NCI-H748 treated with DMSO at 0.1 percent for 48 hours (cell line): ENCODE data around the gene STIL.

ENCODE experiments used
- DNase-seq: peaks from one replicate; lab custom pipeline; 2025; lab: John Stamatoyannopoulos, UW

Gene STIL

GRCh38 chr1:47235241-47235681 lies 78.7 kb downstream of the STIL start:
- no peak for DNase-seq

- no peak for DNase-seq
Measured at GRCh38 chr1:47233186-47233585, 80.8 kb downstream of the STIL start.

- DNase-seq = no peak
Measured at GRCh38 chr1:47232187-47232874, 81.6 kb downstream of the STIL start, which contains the start of gene TAL1. Gene TAL1 (minus strand): TSS chr1:47232225. CDS start chr1:47225888, 6,337 bp downstream.

GRCh38 chr1:47231301-47232186 lies 82.4 kb downstream of the STIL start:
- DNase-seq = no peak

- DNase-seq = no peak
Measured at GRCh38 chr1:47230692-47231300, 83.2 kb downstream of the STIL start.

DNA sequence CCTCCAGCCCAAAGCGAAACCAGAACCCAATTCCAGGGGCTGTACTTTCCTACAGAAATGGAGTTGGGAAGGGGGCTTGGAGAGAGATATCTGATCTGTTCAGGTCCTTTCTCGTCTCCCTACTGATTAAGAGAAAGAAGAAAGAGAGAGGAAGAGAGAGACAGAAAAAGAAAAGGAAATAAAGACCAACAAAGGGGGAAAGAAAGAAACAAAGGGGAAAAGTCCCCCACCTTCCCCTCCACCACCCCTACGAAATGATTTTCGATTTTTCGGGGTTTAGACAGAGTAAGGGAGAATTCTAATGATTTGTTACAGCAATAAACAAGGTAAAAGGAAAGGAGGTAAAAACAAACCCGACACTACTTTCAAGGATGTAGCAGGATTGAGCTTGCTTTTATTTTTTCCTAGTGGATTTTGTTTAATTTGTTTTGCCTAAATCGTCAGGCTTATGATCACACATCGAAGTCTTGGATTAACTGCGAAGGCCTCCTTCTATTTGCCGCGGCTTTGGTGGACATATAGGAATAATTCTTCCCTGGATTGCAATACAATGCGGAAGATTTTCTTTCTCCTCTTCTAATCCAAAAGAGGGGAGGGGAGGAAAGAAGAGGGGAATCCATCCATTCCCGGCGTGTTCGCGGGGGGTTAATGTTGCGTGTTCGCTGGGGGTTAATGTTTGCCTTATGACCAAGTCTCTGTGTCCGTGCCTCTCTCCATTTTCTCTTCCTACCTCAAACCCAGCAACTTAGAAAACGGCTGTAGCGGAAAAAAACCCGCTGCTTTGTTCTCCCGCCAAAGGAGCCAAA lies 83.9 kb downstream of the STIL start:
- no peak for DNase-seq

- DNase-seq = no peak
Measured at GRCh38 chr1:47229031-47229885, 84.7 kb downstream of the STIL start.

DNA sequence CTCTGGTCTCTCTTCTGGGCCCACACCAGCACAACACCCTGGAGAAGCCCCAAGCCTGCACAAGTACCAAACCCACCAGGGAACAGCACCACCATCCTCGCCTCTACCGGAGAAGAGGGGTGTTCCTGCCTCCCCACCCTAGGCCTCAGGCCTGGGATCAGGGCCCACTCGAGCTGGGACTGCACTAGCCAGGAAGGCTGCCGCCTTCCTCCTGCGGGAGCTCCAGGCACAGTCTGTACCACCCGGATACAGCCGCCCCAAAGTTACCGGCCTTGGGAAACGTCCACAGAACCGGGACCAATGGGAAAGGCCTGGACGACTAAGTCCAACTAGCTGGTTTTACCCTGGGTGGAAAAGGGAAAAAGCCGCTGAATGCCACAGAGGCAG lies 85.3 kb downstream of the STIL start:
- no peak for DNase-seq

DNA sequence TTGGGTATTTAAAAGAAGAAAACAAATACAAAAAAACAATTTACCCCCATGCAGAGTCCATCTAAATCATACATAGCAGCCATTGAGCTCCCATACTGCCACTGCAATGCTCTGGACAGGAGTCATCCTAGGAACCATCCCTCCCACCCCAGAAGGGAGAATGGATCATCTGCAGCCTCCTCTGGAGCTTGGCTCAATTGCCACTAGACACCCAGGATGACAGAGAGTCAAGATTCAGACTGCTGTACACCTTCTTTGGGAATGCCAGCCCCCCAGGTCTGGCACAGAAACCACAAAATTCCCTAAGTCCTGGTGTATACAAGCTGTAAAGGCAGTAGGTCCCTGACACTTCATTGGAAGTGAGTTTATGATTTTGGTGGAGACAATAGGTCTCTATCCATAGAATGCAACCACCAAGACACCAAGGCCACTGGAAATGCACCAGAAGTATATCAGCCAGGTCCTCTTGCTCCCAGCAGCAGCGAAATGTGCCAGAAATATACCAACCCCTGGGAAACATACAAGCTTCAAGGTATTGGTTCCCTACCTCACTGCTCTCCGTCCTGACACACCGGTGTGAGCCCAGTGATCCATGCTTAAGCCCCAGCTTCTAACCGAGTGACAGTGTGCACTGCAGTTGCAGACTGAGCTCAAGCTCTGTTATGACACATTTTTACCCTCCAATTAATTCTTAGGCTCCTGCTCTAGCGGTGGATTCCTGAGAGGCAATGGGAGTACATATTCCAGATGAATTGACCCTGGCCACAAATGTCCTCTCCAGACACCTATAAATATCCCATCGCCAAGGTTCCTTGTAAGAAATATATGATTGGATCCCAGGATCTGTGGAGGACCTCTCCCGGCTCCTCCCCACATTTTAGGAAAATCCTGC lies 86.4 kb downstream of the STIL start:
- DNase-seq = no peak

GRCh38 chr1:47226839-47227215 lies 87.1 kb downstream of the STIL start:
- no peak for DNase-seq

DNA sequence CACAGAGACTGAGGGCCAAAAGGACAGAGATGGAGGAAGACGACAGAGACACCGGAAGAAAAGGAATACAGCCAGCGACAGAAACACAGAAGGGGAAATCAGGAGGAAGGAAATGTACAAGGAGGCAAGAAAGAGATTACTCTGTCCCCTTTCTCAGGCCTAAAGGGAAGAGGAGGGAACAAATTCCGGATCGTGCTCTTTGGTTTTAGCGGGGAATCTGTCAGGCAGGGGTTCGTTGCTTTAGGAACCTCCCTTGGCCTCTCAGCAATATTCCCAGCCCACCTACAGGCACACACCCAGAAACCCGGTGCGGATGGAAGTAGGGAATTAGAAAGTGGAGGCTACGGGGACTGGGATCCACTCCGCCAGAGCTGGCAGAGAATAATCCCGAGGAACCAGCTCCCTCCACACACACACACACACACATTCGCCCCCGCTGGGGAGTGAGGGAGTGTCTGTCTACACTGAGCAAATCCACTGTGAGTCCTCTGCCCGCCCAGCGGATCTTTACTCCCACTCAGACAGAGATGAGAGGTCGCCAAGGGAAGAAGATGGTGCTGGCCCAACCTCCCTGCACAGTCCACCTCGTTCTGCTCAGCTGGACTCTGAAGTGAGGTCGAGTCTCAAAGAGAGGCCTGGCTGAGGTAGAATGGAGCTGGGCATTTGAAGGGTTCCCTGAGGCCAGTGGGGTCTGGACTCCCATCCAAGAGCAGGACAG lies 87.7 kb downstream of the STIL start:
- DNase-seq = no peak

DNA sequence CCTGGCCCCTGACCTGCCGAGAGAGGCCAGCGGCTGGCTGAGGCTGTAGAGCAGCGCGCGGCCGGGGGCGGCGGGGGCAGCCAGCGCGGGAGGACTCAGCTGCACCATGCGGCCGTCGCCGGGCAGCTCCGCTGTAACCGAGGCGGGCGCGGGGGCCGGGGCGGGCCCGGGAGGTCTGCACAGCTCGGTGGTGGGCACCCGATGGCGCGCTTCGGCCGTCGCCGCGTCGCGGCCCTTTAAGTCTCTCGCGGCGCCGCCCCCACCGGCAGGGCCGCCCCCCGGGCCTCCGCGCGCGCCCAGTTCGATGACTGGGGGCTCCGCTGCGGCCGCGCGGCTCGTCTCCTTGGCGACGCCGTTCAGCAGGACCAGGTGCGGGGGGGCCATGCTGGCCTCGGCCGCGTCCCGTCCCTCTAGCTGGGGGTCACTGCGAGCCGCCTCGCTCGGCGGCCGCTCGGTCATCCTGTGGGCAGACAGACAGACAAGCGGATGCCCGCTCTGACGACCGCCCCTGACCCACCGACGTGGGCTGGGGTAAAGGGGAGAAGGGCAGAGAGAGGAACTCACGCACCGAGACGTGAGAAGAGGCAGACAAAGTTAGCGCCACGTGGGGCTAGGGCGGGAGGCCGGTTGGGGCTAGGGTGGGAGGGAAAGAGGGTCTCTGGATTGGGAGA lies 88.4 kb downstream of the STIL start:
- DNase-seq = peak; percentile 16

GRCh38 chr1:47224676-47225399 lies 89.1 kb downstream of the STIL start:
- no peak for DNase-seq

- no peak for DNase-seq
Measured at GRCh38 chr1:47223921-47224675, 89.8 kb downstream of the STIL start.

GRCh38 chr1:47223174-47223920 lies 90.6 kb downstream of the STIL start:
- no peak for DNase-seq

DNA sequence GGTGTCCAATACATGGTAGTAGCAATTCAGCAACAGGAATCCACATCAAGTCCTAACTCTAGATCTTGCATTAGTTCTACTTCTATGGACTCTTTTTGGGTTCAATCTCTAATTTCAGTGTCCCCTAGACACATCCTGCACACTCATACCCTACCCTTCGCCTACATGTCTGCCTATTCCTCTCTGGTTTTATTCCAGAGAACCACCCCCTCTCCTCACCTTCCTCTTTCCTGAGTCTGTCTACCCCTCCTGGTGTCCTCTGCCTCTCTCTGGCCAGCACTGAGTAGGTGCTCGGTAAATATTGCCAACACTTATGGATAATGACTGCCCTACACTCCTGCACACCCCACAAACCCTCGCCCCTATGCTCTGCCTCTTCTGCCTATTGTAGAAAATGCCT lies 91.5 kb downstream of the STIL start:
- no peak for DNase-seq
